Body of pancreas (tissue), 4 donors: ENCODE data around the gene BRIP1.

ENCODE experiments used
- CTCF ChIP-seq, 7 experiments: fragments of 450-650 bp in 4 of 7; fragments of 200-600 bp in 3 of 7; sonication (generic) in 3 of 7; IDR thresholded peaks; one replicate each; pipeline ENCODE4 v1.5.1; 2016 to 2019; ENCODE audit warnings: antibody characterized with exemption in 7 of 7
- POLR2A ChIP-seq, 3 donors: fragments of 450-650 bp; IDR thresholded peaks; one replicate each; pipeline ENCODE4 v1.6.1; 2016; ENCODE audit warnings: antibody characterized with exemption in 3 of 3, mild to moderate bottlenecking in 2 of 3

GRCh38 chr17:61645920-61646319 is 217.4 kb downstream of the BRIP1 start:
- no peak for TF ChIP-seq CTCF (IDR thresholded peaks at IDR 0.05)
- no peak for TF ChIP-seq POLR2A (IDR thresholded peaks at IDR 0.05)
